ENCODE measurements around the gene IL15. TPM values are rescaled to one million over a fixed set of nuclear protein-coding genes. Genes with fewer than 3 reads are reported as not detected.

Gene IL15
- total and polyA plus RNA-seq, 2 of the 4 experiments (the other 2 are of a cell fraction) = 5.0 to 5.2 TPM

DNA sequence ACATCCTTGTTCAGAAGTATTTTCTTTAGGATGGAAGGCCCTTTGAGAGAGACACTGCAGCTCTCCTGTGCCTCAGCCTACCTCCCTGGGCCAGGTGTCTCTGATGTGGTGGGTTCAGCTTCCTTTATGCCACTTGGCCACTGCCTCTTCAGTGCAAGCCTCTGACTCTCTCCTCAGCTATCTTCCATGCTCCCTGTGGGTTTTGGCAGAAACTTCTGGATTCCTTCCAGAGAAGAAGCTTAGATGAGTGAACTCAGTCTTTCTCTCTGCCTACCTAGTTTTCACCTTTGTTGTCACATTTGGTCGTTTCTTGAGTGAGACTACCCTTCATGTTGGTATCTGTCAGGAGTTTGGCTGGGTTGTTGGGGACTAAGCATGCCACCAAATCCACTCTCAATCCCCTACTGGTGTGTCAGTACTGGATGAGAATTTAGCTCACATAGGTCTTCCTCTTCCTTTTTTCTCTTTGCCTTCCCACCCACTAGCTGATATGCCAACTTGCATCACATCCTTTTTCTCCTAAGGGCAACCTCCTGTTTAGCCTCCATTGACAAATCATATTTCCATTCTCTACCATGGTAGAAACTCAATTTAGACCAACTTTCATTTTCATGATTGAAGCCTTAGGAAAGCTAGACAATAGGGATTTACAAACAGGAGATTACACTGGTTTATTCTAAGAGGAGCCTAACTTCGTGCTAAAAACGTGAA lies 32.0 kb downstream of the IL15 start:
- no peak for ATAC-seq (ENCODE audit: low read depth)
- Histone ChIP-seq H2BK5ac (ENCODE audit: low read depth, low read length, poor library complexity, severe bottlenecking) (no peak overlapping the region), H3K27ac (ENCODE audit: insufficient read depth, low read length) (no peak overlapping the region), H4K91ac (ENCODE audit: insufficient read depth, low read depth, low read length) (no peak overlapping the region), H3K4me3 (ENCODE audit: insufficient read depth, low read depth, low read length) (no peak overlapping the region), H3K9ac (ENCODE audit: low read depth, low read length) (no peak overlapping the region), H3K4me2 (ENCODE audit: low read depth, low read length) (no peak overlapping the region), H3K9me3 (ENCODE audit: control insufficient read depth, insufficient read depth, low read length) (no peaks in the 10 kb centered on the region), H3K27me3 (ENCODE audit: control insufficient read depth, insufficient read depth, low read length) (no peaks in the 10 kb centered on the region), H3K79me1 (ENCODE audit: low read depth in 1 of 2, low read length in 2 of 2) (peaks cover 0 to 4% of the 10 kb centered on the region in 2 experiments; a peak in 1 of 4 replicates), H2AK5ac (ENCODE audit: low read depth, low read length) (no peak overlapping the region), H3K4ac (ENCODE audit: low read depth, low read length) (no peak overlapping the region), H2AFZ (replicated peaks; ENCODE audit: low read length, poor library complexity) (no peak overlapping the region), H4K5ac (ENCODE audit: low read depth, low read length) (no peak overlapping the region), H3K23ac (ENCODE audit: low read depth, low read length) (no peak overlapping the region), H2AK9ac (replicated peaks; ENCODE audit: low read depth, low read length, poor library complexity) (no peak overlapping the region), H3K14ac (replicated peaks; ENCODE audit: low read depth, low read length) (no peak overlapping the region; the same call in 1 of the 2 replicates), H3K18ac (ENCODE audit: low read depth, low read length) (no peak overlapping the region), H3K36me3 (ENCODE audit: control insufficient read depth, insufficient read depth, low read length) (no peaks in the 10 kb centered on the region), H3K4me1 (ENCODE audit: control insufficient read depth, insufficient read depth, low read length) (peaks cover 2% of the 10 kb centered on the region; the same call in 1 of the 2 replicates), H4K20me1 (ENCODE audit: insufficient read depth, low read length) (no peaks in the 10 kb centered on the region), H4K8ac (ENCODE audit: low read depth in 2 of 2, low read length in 2 of 2) (no peak overlapping the region), H3K9me1 (ENCODE audit: insufficient read depth, low read length) (no peaks in the 10 kb centered on the region), H2BK120ac (ENCODE audit: low read depth, low read length) (no peak overlapping the region), H2BK15ac (ENCODE audit: low read depth, low read length) (0 out of 3 replicates have a peak overlapping the region, but pooled peaks have one; percentile 5), H3K56ac (ENCODE audit: extremely low read depth, insufficient read depth, low read length) (no peak overlapping the region), H2BK20ac (ENCODE audit: low read depth, low read length) (no peak overlapping the region)
- in situ Hi-C loops (cut with MboI; ENCODE audit: low sequenced_read_pairs) (no loop called here), dilution Hi-C loops (cut with HindIII; ENCODE audit: low sequenced_read_pairs, unreplicated experiment) (no loop called here), intact Hi-C loops (cut with micrococcal nuclease) (no loop called here)
- ChIA-PET CTCF (no interaction called here), POLR2A (ENCODE audit: unreplicated experiment) (no interaction called here)
- TF ChIP-seq ELK1 (IDR thresholded peaks at IDR 0.05; ENCODE audit: borderline replicate concordance, low read depth, low read length) (no peak), NFE2L2 (IDR thresholded peaks at IDR 0.05; ENCODE audit: low read depth, low read length) (no peak), RAD21 (IDR thresholded peaks at IDR 0.05; ENCODE audit: low read length) (no peak), CTCF (conservative IDR thresholded peaks at IDR 0.05; ENCODE audit: low read depth, low read length) (no peak), MXI1 (IDR thresholded peaks at IDR 0.05; ENCODE audit: borderline replicate concordance, low read depth, low read length) (no peak), RCOR1 (IDR thresholded peaks at IDR 0.05; ENCODE audit: insufficient replicate concordance, low read length) (no peak), MAFK (IDR thresholded peaks at IDR 0.05; ENCODE audit: low read depth, low read length) (no peak), MAZ (IDR thresholded peaks at IDR 0.05; ENCODE audit: borderline replicate concordance, low read depth, low read length) (no peak), BHLHE40 (IDR thresholded peaks at IDR 0.05; ENCODE audit: low read depth, low read length) (no peak), USF2 (IDR thresholded peaks at IDR 0.05; ENCODE audit: low read depth, low read length) (no peak), POLR2A (IDR thresholded peaks at IDR 0.05; ENCODE audit: low read depth, low read length) (no peak), RFX5 (IDR thresholded peaks at IDR 0.05; ENCODE audit: low read depth, low read length) (no peak), CEBPB (IDR thresholded peaks at IDR 0.05; ENCODE audit: low read depth, low read length) (no peak)
- no CpG with 5 or more reads among the region's 3 CpGs for WGBS, 2 experiments (ENCODE audit: extremely low coverage in 2 of 2, insufficient read length in 1 of 2)
- BruUV-seq (replicated peaks) = no TSS peak
- peak; percentile 47 for DNase-seq

Data from IMR-90 (cell line).